ENCODE results near the gene GNAQ.

DNA sequence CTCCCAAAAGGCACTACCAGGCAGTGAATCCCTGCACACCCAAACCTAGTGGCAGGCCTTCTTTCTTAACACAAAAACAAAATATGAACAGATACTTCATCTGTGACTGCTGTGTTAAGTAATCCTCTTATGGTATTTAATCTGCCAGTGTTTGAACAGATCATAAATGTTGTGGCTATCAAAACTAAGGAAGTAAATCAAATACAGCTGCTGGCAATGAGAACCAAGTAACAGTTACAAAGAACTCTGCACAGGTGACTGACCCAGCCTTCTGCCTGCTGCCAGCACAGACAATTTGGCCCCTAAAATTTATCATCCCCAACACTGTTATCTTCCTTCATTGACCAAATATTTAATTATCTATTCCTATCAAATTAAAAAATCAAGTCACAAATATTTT lies 78.0 kb downstream of the GNAQ start:
- TF ChIP-seq, protein P1, sequence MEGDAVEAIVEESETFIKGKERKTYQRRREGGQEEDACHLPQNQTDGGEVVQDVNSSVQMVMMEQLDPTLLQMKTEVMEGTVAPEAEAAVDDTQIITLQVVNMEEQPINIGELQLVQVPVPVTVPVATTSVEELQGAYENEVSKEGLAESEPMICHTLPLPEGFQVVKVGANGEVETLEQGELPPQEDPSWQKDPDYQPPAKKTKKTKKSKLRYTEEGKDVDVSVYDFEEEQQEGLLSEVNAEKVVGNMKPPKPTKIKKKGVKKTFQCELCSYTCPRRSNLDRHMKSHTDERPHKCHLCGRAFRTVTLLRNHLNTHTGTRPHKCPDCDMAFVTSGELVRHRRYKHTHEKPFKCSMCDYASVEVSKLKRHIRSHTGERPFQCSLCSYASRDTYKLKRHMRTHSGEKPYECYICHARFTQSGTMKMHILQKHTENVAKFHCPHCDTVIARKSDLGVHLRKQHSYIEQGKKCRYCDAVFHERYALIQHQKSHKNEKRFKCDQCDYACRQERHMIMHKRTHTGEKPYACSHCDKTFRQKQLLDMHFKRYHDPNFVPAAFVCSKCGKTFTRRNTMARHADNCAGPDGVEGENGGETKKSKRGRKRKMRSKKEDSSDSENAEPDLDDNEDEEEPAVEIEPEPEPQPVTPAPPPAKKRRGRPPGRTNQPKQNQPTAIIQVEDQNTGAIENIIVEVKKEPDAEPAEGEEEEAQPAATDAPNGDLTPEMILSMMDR (IDR thresholded peaks at IDR 0.05) = no peak
- no peak for TF ChIP-seq POLR2A (IDR thresholded peaks at IDR 0.05)

Measured in lower leg skin (tissue), 3 donors.